HUES64 (cell line): Measurements from ENCODE around the gene COMMD3.

Experiments
- H3K27ac ChIP-seq: 2 replicates; pipeline ENCODE4 v1.7.0; 2013; ENCODE audit warnings: low read depth, low read length, inconsistent platforms
- H3K27me3 ChIP-seq: 2 replicates; pipeline ENCODE4 v1.6.1; 2013; ENCODE audit warnings: mild to moderate bottlenecking, low read length; ENCODE audit not compliant: insufficient read depth
- H3K36me3 ChIP-seq: 2 replicates; pipeline ENCODE4 v1.6.1; 2013; ENCODE audit warnings: mild to moderate bottlenecking, low read length; ENCODE audit not compliant: insufficient read depth
- H3K4me1 ChIP-seq: 2 replicates; pipeline ENCODE4 v1.6.1; 2013; ENCODE audit warnings: mild to moderate bottlenecking, low read length, moderate library complexity; ENCODE audit not compliant: insufficient read depth
- H3K4me3 ChIP-seq: 2 replicates; pipeline ENCODE4 v1.5.1; 2013; ENCODE audit warnings: mild to moderate bottlenecking, low read length, moderate library complexity
- H3K9ac ChIP-seq: 2 replicates; pipeline ENCODE4 v1.6.1; 2013; ENCODE audit warnings: mild to moderate bottlenecking, low read depth, low read length
- H3K9me3 ChIP-seq: 2 replicates; pipeline ENCODE4 v1.6.1; 2013; ENCODE audit warnings: low read depth, low read length; ENCODE audit not compliant: insufficient read depth
- WGBS: fragments of 150-250, 120-280 bp; methylation state at CpG from one replicate; pipeline ENCODE4 v1.1.7; 2013; ENCODE audit warnings: missing lambda C conversion rate; 5-methylcytosine and 5-hydroxymethylcytosine counted together

Gene COMMD3

DNA sequence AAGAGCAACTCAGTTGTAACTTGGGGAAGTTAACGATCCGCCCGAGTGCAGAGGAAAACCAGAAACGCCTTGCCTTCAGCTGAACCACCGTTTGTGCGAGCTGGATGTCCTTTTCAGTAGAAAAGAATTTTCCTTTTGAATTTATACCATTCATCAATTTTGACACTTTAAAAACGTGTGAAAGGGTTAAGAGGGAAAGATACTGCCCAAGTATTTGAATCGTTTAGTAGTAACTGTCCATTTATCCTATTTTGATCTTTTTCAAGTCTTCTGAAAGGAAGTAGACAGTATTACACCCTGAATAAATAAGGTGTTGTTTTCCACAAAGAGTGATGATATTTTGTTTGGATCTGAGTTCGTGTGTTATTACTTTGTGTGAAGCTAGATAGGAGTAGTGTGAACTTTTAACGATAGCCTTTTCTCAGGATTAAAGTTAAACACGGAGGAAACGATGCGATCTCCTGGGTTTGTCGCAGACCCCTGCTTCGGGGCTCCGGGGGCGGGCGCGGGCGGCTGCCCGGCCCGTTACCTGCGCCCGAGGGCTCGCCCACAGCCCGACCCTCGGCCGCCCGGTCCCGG, 3.9 kb downstream of the COMMD3 start:
- under 1% methylated on average over 30 of the region's 30 CpGs for WGBS
- Histone ChIP-seq H3K27me3 (peaks cover 84% of the 10 kb centered on the region), H3K9me3 (no peaks in the 10 kb centered on the region), H3K36me3 (no peaks in the 10 kb centered on the region), H3K9ac (no peak overlapping the region), H3K4me3 (peak overlapping the region; percentile 36), H3K4me1 (peaks cover 56% of the 10 kb centered on the region), H3K27ac (no peak overlapping the region)

DNA sequence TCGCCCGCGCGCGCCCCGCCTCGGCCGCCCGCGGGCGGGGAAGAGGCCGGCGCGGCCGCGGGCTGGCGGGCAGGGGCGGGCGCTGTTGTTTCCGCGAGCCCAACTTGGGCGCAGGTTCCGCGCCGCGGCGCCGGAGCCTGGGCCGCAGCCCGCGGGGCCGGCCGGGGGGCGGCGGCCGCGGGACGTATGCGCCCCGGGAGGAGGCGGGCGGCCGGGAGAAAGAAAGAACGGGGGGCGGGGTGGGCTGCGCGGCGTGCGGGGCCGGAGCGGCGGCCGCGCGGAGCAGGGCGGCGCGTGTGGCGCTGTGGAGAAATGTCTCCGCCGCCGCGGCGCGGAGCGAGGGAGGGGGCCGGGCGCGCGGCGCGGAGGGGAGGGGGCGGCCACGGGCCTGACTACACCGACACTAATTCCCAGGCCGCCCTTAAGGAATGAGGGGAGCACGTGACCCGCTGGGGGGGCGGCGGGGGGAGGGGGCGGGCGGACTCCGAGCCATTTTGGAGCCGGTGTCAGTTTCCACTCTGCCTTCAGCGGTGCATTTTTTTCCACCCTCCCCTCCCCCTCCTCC, 4.5 kb downstream of the COMMD3 start, which contains the start of gene BMI1:
BMI1 (plus strand) TSS at position 509 of the 565 bp plus-strand sequence. CDS start 5,351 bp downstream, outside the sequence.
- Histone ChIP-seq H3K27me3 (peaks cover 81% of the 10 kb centered on the region), H3K27ac (peak within 1 kb of the TSS; percentile 19; the same call in 1 of the 2 replicates), H3K9me3 (no peaks in the 10 kb centered on the region), H3K36me3 (no peaks in the 10 kb centered on the region), H3K4me1 (peaks cover 50% of the 10 kb centered on the region), H3K4me3 (peak within 1 kb of the TSS; percentile 58), H3K9ac (peak within 1 kb of the TSS; percentile 76)
- WGBS: under 1% methylated on average over 63 of the region's 85 CpGs

- peak overlapping the region; percentile 76 for H3K9ac ChIP-seq
- H3K9me3 ChIP-seq: no peaks in the 10 kb centered on the region
- H3K4me1 ChIP-seq: peaks cover 54% of the 10 kb centered on the region
- H3K27ac ChIP-seq: peak overlapping the region; percentile 19; the same call in 1 of the 2 replicates
- H3K36me3 ChIP-seq: no peaks in the 10 kb centered on the region
- H3K4me3 ChIP-seq: peak overlapping the region; percentile 58
- H3K27me3 ChIP-seq: peaks cover 84% of the 10 kb centered on the region
- under 1% methylated on average over 106 of the region's 114 CpGs for WGBS
Observed at GRCh38 chr10:22321156-22321923, 5.2 kb downstream of the COMMD3 start.

- Histone ChIP-seq H3K27me3 (peaks cover 86% of the 10 kb centered on the region), H3K9me3 (no peaks in the 10 kb centered on the region), H3K9ac (peak overlapping the region; percentile 53; the same call in 1 of the 2 replicates), H3K36me3 (no peaks in the 10 kb centered on the region), H3K4me3 (peak overlapping the region; percentile 54), H3K4me1 (peaks cover 53% of the 10 kb centered on the region), H3K27ac (no peak overlapping the region)
- under 1% methylated on average over 57 of the region's 57 CpGs for WGBS
Observed at GRCh38 chr10:22321924-22322640, 5.9 kb downstream of the COMMD3 start.

DNA sequence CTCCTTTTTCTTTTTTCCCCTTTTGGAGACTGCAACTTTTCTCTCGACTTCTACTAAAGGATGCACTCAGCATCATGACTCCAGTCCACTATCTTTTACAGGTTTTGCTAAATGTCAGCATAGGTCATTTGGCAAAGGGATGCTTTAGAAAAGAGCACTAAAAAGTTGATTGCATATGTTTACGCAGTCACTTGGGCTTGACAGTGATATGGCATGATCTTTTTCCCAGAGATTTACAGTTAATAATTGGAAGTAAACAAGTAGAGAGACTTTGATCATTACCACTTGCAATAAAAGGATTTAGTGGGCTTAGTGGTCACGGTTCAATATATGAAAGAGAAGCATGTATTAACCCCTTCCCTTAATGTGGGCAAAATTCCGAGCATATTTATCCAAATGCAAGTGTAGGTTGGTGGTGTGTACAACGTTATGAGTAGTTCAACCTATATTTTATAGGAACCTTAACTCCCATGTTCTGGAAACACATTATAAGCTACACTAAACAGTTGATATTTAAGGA, 6.5 kb downstream of the COMMD3 start:
- Histone ChIP-seq H3K4me1 (peaks cover 47% of the 10 kb centered on the region), H3K9me3 (no peaks in the 10 kb centered on the region), H3K27ac (no peak overlapping the region), H3K36me3 (no peaks in the 10 kb centered on the region), H3K27me3 (peaks cover 86% of the 10 kb centered on the region), H3K4me3 (peak overlapping the region; percentile 54), H3K9ac (no peak overlapping the region)
- 12% methylated on average over 4 of the region's 5 CpGs for WGBS

DNA sequence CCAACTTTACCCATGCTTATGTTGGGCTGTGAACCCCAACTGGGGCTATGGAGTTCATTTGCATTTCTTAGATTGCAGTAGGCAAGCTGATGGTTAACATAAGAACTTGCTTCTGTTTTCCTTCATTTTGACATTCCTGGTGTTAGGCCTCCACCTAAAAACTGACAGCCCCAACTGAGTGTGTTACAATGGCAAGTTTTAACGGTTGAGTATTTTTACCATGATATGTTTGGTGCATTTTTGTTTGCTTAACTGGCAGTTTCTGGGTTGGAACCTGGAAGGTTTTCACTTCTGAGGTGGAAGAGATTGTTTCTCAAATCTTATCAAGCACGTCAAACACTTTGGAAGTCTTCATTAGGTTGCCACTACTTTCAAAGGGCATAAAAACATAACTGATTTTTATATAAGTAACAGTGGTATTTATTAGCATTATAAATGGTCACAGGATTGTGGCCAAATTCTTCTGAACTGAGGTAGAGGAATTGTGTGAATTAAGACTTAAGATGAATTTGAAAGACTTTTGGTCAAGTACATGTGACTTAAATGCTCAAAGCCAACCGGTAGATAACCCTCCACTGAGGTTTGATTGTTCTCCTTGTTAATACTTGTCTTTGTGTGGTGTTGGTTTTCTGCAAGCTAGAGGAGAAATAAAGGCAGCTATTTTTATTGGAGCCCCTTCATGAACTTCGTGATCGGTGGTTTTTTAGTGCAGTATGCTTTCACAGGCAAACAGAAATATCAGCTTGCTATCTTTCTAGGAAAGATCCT, 7.5 kb downstream of the COMMD3 start:
- Histone ChIP-seq H3K9me3 (no peaks in the 10 kb centered on the region), H3K27ac (no peak overlapping the region; the same call in 1 of the 2 replicates), H3K4me3 (no peak overlapping the region), H3K4me1 (peaks cover 38% of the 10 kb centered on the region), H3K36me3 (no peaks in the 10 kb centered on the region), H3K9ac (no peak overlapping the region), H3K27me3 (peaks cover 86% of the 10 kb centered on the region)
- 2% methylated on average over 4 of the region's 5 CpGs for WGBS

- Histone ChIP-seq H3K27me3 (peaks cover 86% of the 10 kb centered on the region), H3K36me3 (peaks cover 3% of the 10 kb centered on the region; the same call in 1 of the 2 replicates), H3K4me1 (peaks cover 38% of the 10 kb centered on the region), H3K27ac (no peak overlapping the region), H3K9me3 (no peaks in the 10 kb centered on the region), H3K9ac (no peak overlapping the region), H3K4me3 (no peak overlapping the region)
- 4% methylated on average over 2 of the region's 4 CpGs for WGBS
Observed at GRCh38 chr10:22324413-22324812, 8.2 kb downstream of the COMMD3 start.

DNA sequence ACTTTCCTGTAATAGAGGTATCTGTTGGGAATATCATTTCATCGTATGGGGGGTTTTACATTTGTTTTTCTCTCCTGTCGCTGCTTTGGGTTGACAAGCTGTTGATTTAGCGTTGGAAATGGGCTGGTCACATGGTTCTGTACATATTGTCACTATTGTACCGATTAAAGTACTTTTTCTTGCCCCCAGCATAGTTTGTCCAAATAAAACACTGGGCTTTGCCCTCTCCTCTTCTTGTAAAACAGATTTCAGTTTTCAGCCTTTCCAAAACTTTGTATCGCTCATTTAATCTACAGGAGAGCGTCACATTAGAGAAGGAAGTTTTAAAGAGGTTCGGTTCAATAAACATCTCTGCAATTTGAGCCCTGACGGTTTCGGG, 8.7 kb downstream of the COMMD3 start:
- no peak overlapping the region for H3K9ac ChIP-seq
- under 1% methylated on average over 9 of the region's 9 CpGs for WGBS
- H3K4me1 ChIP-seq: peaks cover 38% of the 10 kb centered on the region
- no peaks in the 10 kb centered on the region for H3K9me3 ChIP-seq
- H3K27me3 ChIP-seq: peaks cover 86% of the 10 kb centered on the region
- peaks cover 8% of the 10 kb centered on the region; the same call in 1 of the 2 replicates for H3K36me3 ChIP-seq
- H3K27ac ChIP-seq: no peak overlapping the region
- H3K4me3 ChIP-seq: peak overlapping the region; percentile 47

- under 1% methylated on average over 92 of the region's 92 CpGs for WGBS
- H3K4me3 ChIP-seq: peak overlapping the region; percentile 64
Observed at GRCh38 chr10:22325272-22326144, 9.3 kb downstream of the COMMD3 start.

More at GRCh38 chr10:22325272-22326144, 9.3 kb downstream of the COMMD3 start:
- H3K9me3 ChIP-seq: no peaks in the 10 kb centered on the region
- no peak overlapping the region; the same call in 1 of the 2 replicates for H3K27ac ChIP-seq
- peaks cover 9% of the 10 kb centered on the region; the same call in 1 of the 2 replicates for H3K36me3 ChIP-seq
- peak overlapping the region; percentile 19; the same call in 1 of the 2 replicates for H3K9ac ChIP-seq
- H3K27me3 ChIP-seq: peaks cover 87% of the 10 kb centered on the region
- H3K4me1 ChIP-seq: peaks cover 35% of the 10 kb centered on the region
